NCI-H2081 (cell line): ENCODE measurements around the gene ADSS1.
A peak's percentile ranks its signal among the peaks of the same experiment; 100 is the strongest.
"Not testable (repeated sequence)": the region's sequence is repeated elsewhere in the genome, so short reads cannot be mapped to it uniquely, and the experiment has no call there.

Experiments
- DNase-seq, 2 experiments: peaks; one replicate each; lab custom pipeline; 2025; lab: John Stamatoyannopoulos, UW

ADSS1 gene

GRCh38 chr14:104750056-104750752, 26.2 kb downstream of the ADSS1 start:
- DNase-seq, result no peak

- not testable (repeated sequence) for DNase-seq
Measured at GRCh38 chr14:104750753-104751057, 26.7 kb downstream of the ADSS1 start.

GRCh38 chr14:104751539-104752422, 27.8 kb downstream of the ADSS1 start:
- no peak for DNase-seq

- no peak for DNase-seq
Measured at GRCh38 chr14:104752423-104752734, 28.4 kb downstream of the ADSS1 start.

GRCh38 chr14:104752735-104753527, 28.9 kb downstream of the ADSS1 start, which contains the start of gene SIVA1:
Gene SIVA1 (plus strand): TSS chr14:104753147. CDS start chr14:104753202, 55 bp downstream.
- DNase-seq, result peak; percentile 99 to 100

DNA sequence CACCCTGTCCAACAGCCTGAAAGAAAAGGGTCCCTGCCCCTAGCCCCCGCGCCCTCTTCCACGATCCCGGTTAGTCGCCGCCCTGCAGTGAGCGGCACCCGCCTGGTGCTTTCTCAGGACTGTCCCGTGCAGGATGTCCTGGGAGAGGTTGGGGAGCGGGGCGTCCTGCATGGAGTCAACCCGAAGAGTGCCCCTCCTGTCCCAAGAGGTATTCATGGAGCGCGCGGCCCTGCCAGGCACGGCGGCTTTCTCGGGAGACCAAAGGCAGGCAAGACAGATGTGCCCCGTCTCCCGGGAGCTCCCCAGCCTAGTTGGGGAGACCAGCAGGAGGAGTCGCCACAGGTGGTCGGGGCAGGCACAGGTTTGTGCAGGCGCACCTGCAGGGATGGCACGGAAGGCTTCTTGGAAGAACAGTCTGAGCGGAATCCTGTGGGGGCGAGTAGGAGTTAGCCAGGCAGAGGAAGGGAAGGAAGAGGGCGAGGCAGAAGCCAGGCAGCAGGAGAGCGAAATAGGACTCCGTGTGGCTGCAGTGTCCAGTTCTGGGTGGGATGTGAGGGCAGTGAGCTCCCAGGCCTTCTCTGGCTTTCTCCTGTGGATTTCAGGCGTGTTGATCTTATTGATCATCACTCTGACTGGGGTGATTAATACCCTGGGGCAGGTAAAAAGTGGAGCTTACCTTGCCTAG, 29.6 kb downstream of the ADSS1 start:
- DNase-seq, result peak in 1 of 2 experiments; percentile 39

DNA sequence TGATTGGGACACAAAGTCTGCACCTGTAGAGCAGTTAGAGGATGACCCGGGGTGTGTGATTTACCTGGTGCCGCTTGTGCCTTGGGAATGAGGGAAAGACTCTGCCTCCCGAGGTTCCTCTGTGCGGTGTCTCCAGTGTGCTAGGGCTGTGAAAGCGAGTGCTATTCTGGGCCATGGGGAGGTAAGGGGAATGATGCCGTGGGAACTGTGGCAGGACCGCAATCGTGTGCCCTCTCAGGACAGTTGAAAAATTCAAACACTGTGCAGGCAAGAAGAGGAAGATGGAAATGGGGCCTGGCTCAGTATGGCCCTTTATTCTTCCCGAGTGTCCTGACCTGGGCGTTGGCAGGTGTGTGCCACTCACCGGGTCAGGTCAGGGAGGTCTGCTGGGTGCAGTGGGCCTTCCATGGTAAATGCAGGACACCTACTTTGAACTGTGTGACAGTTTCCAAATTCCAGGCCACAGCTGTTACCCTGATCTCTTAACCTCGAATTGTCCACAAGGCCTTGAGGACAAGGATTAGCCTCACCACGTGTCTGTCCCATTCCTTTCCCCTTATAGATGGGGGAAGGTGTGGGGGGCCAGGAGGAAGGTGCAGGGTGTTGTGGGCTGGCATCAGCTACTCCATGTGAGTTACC, 30.3 kb downstream of the ADSS1 start:
- no peak for DNase-seq

DNA sequence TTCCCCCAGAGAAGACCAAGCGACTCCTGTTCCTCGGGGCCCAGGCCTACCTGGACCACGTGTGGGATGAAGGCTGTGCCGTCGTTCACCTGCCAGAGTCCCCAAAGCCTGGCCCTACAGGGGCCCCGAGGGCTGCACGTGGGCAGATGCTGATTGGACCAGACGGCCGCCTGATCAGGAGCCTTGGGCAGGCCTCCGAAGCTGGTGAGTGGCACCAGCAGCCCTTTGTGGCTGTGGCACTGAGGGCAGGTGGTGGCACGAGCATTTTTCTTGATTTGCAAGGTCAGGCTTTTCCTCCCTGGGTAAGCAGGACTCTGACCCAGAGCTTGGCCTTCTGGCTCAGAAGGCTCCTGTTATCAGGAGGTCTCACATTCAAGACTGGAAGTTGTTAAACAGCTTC, 31.6 kb downstream of the ADSS1 start:
- no peak for DNase-seq

- DNase-seq, result no peak
Measured at GRCh38 chr14:104756477-104757237, 32.6 kb downstream of the ADSS1 start.

DNA sequence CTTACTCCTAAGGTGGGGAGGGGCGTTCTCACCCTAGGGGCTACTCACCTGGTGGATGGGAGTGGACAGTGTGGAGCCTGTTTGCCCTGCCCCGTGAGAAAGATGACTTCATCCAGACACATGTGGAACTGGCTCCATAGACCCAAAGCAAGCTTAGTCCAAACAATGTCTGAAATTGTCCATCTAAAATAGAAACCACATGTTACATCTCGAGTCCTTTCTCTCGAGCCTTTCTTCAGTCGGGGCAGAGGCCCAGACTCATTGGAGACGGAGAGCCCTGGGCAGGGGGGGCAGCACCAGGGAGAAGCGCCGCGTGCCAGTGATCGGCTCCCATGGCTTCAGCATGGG, 33.2 kb downstream of the ADSS1 start:
- DNase-seq, result no peak

- DNase-seq, result no peak
Measured at GRCh38 chr14:104757681-104758392, 33.8 kb downstream of the ADSS1 start.

GRCh38 chr14:104758981-104759969, 35.2 kb downstream of the ADSS1 start:
- no peak for DNase-seq

- no peak for DNase-seq
Measured at GRCh38 chr14:104765517-104765916, 41.5 kb downstream of the ADSS1 start.

DNA sequence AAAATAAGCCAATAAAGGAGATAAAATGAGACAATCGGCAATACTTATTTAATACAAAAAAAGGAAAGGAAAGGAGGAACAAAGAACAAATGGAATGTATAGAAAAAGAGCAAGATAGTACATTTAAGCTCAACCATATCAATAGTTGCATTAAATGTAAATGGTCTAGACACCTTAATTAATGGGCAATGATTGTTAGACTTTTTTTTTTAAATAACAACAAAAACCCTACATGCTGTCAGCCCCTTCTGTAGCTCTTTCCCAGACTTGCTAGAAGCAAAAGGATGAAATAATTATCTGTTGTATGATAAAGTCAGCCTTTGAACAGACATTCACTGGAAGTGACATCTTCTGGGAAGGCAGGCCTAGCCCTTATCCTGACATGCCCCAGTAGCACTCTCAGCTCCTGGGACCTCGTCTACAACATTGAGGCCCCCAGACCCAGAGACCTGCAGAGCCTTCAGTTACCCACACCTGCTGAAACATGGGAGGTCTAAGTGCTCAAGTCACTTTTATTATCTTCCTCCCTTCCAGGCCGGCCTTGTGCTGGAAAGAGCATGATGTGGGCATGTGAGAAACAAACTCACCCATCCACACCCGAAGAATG, 42.3 kb downstream of the ADSS1 start:
- no peak for DNase-seq

- no peak for DNase-seq
Measured at GRCh38 chr14:104766863-104767633, 43.0 kb downstream of the ADSS1 start.

- no peak for DNase-seq
Measured at GRCh38 chr14:104767634-104767918, 43.5 kb downstream of the ADSS1 start.

DNA sequence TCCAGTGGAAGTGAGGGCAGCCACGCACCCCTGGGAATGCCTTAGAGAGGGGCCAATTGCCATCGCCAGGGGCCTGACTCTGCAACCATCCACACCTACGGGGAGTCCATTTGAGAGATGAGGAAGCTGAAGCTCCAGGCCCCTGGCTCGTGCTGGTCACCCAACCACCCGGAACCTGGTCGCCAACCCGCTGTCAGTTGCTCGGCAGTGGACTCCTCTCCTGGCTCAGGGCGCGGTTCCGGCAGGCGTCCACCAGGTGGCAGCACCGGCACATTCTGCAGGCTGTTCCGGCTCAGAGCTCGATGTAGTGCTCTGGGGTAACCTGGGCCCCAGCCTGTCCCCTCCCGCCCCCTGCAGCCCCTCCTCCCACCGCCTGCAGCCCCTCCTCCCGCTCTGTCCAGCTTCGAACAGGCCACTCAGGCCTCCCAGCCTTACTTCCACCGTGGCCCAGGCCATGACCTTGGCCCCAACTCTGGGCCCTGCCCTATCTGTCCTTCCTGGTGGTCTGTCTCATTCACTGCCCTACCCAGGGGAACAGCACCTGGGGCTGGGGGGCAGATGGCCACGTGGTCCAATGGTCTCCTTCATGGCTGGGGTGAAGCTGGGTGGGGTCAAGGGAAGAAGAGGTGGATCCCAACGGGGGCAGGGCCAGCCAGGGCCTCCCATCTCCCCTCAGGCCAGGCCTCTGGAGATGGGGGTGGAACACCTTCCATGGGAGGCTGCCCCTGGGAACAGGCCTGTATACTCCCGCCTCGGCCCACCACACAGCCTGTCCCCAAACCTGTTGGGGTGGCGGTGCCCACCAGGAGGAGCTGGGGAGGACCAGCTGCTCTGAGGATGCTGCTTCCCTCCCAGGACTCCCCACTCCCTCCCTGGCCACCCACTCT, 44.7 kb downstream of the ADSS1 start:
- peak; percentile 77 to 86 for DNase-seq
